GM13976 (cell line): Measurements from ENCODE around the gene CDKN1C.
"Not testable (repeated sequence)": the region's sequence is repeated elsewhere in the genome, so short reads cannot be mapped to it uniquely, and the experiment has no call there.

Experiments used
- DNase-seq: peaks from one replicate; pipeline ENCODE4 v3.0.0; 2012; ENCODE audit warnings: low spot score
- CTCF ChIP-seq: IDR thresholded peaks from 2 replicates; pipeline ENCODE4 v1.5.1; 2012; ENCODE audit warnings: borderline replicate concordance, mild to moderate bottlenecking; ENCODE audit not compliant: insufficient read depth; ENCODE audit errors: extremely low read depth, missing control alignments, control extremely low read depth
- in situ Hi-C: fragments of 300-500 bp; cut with MboI; formaldehyde crosslinking; loops from one replicate; pipeline ENCODE4 v1.12.0; 2022; ENCODE audit warnings: low sequenced_read_pairs, mixed read lengths, inconsistent platforms; ENCODE audit not compliant: unreplicated experiment

The CDKN1C gene

GRCh38 chr11:2909133-2909902 lies 23.7 kb upstream of the CDKN1C start:
- TF ChIP-seq CTCF: no peak
- no peak for DNase-seq
- in situ Hi-C loops: no loop called here

GRCh38 chr11:2908130-2908529 lies 22.6 kb upstream of the CDKN1C start:
- in situ Hi-C loops: no loop called here
- no peak for TF ChIP-seq CTCF
- no peak for DNase-seq

GRCh38 chr11:2905299-2905698 lies 19.7 kb upstream of the CDKN1C start:
- in situ Hi-C loops, DNase-seq: not testable (repeated sequence)

GRCh38 chr11:2904153-2905052 lies 18.8 kb upstream of the CDKN1C start:
- no peak for DNase-seq
- in situ Hi-C loops: no loop called here
- no peak for TF ChIP-seq CTCF

GRCh38 chr11:2903672-2904011 lies 18.1 kb upstream of the CDKN1C start:
- no peak for TF ChIP-seq CTCF

GRCh38 chr11:2902784-2903671 lies 17.5 kb upstream of the CDKN1C start:
- in situ Hi-C loops: no loop called here
- no peak for TF ChIP-seq CTCF
- DNase-seq: no peak

More at GRCh38 chr11:2903672-2904011, 18.1 kb upstream of the CDKN1C start:
- in situ Hi-C loops: no loop called here
- DNase-seq: no peak
